Measurements from ENCODE around the gene NANOS3. TPM values are rescaled to one million over a fixed set of nuclear protein-coding genes. Genes with fewer than 3 reads are reported as not detected.

The NANOS3 gene
- total and polyA plus RNA-seq, 9 of the 15 experiments (the other 6 are each of a cell fraction or from before 2014, with no cell fraction given) = not detected

DNA sequence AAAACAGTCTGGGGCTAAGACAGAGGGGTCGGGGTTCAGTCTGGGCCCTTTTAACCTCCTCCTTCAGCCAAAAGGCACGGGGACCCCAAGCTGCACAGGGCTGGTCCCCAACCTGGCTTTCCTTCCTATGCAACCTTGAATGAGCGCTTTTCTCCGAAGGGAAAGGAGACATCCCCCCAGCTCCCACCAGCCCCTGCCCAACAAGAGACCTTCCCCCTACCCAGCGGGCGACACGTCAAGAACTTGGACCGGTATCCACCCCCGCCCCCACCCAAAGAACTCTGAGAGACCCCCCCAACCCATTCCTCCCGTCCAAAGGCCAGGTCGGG, 35.0 kb upstream of the NANOS3 start:
- POLR2A ChIA-PET = interaction anchor here (0.6 to 1.2 kb wide), 11 partner anchors 9 to 422 kb away, joined by 3 to 5 read pairs (median 3); partner anchors contain the start of gene ZSWIM4
- no peak for TF ChIP-seq ZBTB8A (IDR thresholded peaks at IDR 0.05; ENCODE audit: partially characterized antibody)
- TF ChIP-seq ZNF3 (CRISPR knock-in tag; IDR thresholded peaks at IDR 0.05) = no peak
- TF ChIP-seq ZNF589 (CRISPR knock-in tag; IDR thresholded peaks at IDR 0.05; ENCODE audit: low read depth) = 0 out of 2 replicates have a peak, but pooled peaks have one; percentile 14
- peak; percentile 4 for TF ChIP-seq CHD1 (IDR thresholded peaks at IDR 0.05; ENCODE audit: low read length)
- TF ChIP-seq KAT2B (IDR thresholded peaks at IDR 0.05; ENCODE audit: low read depth, low read length) = no peak
- TF ChIP-seq TAF15 (IDR thresholded peaks at IDR 0.05; ENCODE audit: low read depth, low read length) = no peak
- intact Hi-C loops (cut with micrococcal nuclease) = no loop called here
- peaks cover 60% of the 10 kb centered on the region for H3K79me2 ChIP-seq (ENCODE audit: control insufficient read depth, insufficient read depth, low read length)
- 2% methylated on average over 9 of the region's 11 CpGs for WGBS (ENCODE audit: insufficient coverage, low coverage, missing lambda C conversion rate)
- peaks cover 8% of the 10 kb centered on the region; the same call in 2 of the 3 replicates for H3K36me3 ChIP-seq (ENCODE audit: control insufficient read depth, insufficient read depth, low read length)
- peaks cover 51 to 87% of the 10 kb centered on the region in 2 experiments for H3K4me1 ChIP-seq (replicated peaks in 1 of 2; ENCODE audit: control insufficient read depth in 2 of 2, insufficient read depth in 2 of 2, low read length in 2 of 2)
- BruUV-seq (replicated peaks) = TSS peak; percentile 75
- CTCF ChIA-PET (ENCODE audit: low intra/inter-chr PET ratio) = no interaction called here
- no peaks in the 10 kb centered on the region for H3K9me1 ChIP-seq (ENCODE audit: control insufficient read depth, insufficient read depth, low read length)
- peak overlapping the region; percentile 91 to 98 for H3K9ac ChIP-seq (ENCODE audit: insufficient read depth in 1 of 2, low read depth in 2 of 2, low read length in 2 of 2)
- H4K20me1 ChIP-seq (replicated peaks; ENCODE audit: control insufficient read depth, insufficient read depth, low read length) = 0 out of 2 replicates have a peak, but pooled peaks cover 3% of the 10 kb centered on the region
- H3K27me3 ChIP-seq (ENCODE audit: control insufficient read depth in 2 of 2, insufficient read depth in 2 of 2, low read length in 2 of 2) = no peaks in the 10 kb centered on the region
- FAIRE-seq = no peak
- ATAC-seq = no peak
- peak overlapping the region; percentile 72 for H3K4me3 ChIP-seq
- no peaks in the 10 kb centered on the region for H3K9me3 ChIP-seq (replicated peaks; ENCODE audit: control insufficient read depth, insufficient read depth, low read depth, low read length)
- H2AFZ ChIP-seq (ENCODE audit: low read depth, low read length) = no peak overlapping the region
- in situ Hi-C loops (cut with MboI) = loop anchor here (10.0 kb wide), 1 partner anchor 567 kb away; no protein-coding TSS in a partner anchor
- peak overlapping the region; percentile 92 for H3K4me2 ChIP-seq (ENCODE audit: insufficient read depth, low read length)
- peak overlapping the region; percentile 97 for H3K27ac ChIP-seq (ENCODE audit: extremely low read depth, low read depth, low read length)
- DNase-seq (ENCODE audit: extremely low read depth in 1 of 4, low spot score in 3 of 4) = peak in 1 of 4 experiments; percentile 37
